H1 (cell line): Measurements from ENCODE around the gene C22orf31. TPM values are rescaled to one million over a fixed set of nuclear protein-coding genes. Genes with fewer than 3 reads are reported as not detected.

Experiments used
- CTCF ChIA-PET: fragments of 300-600 bp; sonication (Branson Sonifier 250); formaldehyde crosslinking; loops from one replicate; lab custom pipeline; 2021; ENCODE audit not compliant: partially characterized antibody; lab: Charles Lee
- POLR2A ChIA-PET: fragments of 300-600 bp; sonication (Branson Sonifier 250); formaldehyde crosslinking; loops from one replicate; lab custom pipeline; 2021; ENCODE audit warnings: inconsistent platforms; ENCODE audit not compliant: partially characterized antibody; lab: Charles Lee
- DNase-seq, 2 experiments: peaks; one replicate each; pipeline versions ENCODE4 v3.0.0 to v3.0.0-alpha.2; 2010 to 2022; ENCODE audit warnings: low spot score in 2 of 2, low read depth in 1 of 2, mixed read lengths in 1 of 2
- FAIRE-seq: peaks from 2 replicates; lab custom pipeline; 2011; peaks lifted over from hg19 to GRCh38; lab: Jason Lieb, UNC
- H2AFZ ChIP-seq: 2 replicates; pipeline ENCODE4 v1.8.1; 2012; ENCODE audit warnings: low read length, inconsistent platforms
- H2AK5ac ChIP-seq: 2 replicates; pipeline ENCODE4 v1.6.1; 2013; ENCODE audit warnings: low read depth, low read length
- H2BK120ac ChIP-seq: replicated peaks from 2 replicates; pipeline ENCODE3; 2013; ENCODE audit warnings: low read depth, low read length, inconsistent platforms
- H2BK12ac ChIP-seq: 2 replicates; pipeline ENCODE4 v1.6.1; 2013; ENCODE audit warnings: low read depth, low read length
- H2BK15ac ChIP-seq: 2 replicates; pipeline ENCODE4 v1.6.1; 2013; ENCODE audit warnings: low read length
- H2BK20ac ChIP-seq: 2 replicates; pipeline ENCODE4 v1.6.1; 2013; ENCODE audit warnings: low read length
- H2BK5ac ChIP-seq: 2 replicates; pipeline ENCODE4 v1.6.1; 2013; ENCODE audit warnings: low read depth, low read length
- H3K14ac ChIP-seq: 2 replicates; pipeline ENCODE4 v1.6.1; 2013; ENCODE audit warnings: inconsistent platforms; ENCODE audit not compliant: insufficient read length
- H3K18ac ChIP-seq: 2 replicates; pipeline ENCODE4 v1.6.1; 2013; ENCODE audit warnings: low read length; ENCODE audit errors: extremely low read depth
- H3K23ac ChIP-seq: 2 replicates; pipeline ENCODE4 v1.6.1; 2013; ENCODE audit warnings: inconsistent platforms; ENCODE audit not compliant: insufficient read length
- H3K23me2 ChIP-seq: 2 replicates; pipeline ENCODE4 v1.6.1; 2013; ENCODE audit warnings: low read depth, low read length
- H3K27ac ChIP-seq: 2 replicates; pipeline ENCODE4 v1.6.1; 2011; ENCODE audit warnings: low read depth, low read length, inconsistent platforms
- H3K27me3 ChIP-seq, 4 experiments: replicated peaks in 1 of 4; 1 replicate in 1 of 4; 2 replicates in 3 of 4; pipeline versions ENCODE4 v1.6.1 to v1.8.1; 2011 to 2013; ENCODE audit warnings: low read length in 3 of 4, mild to moderate bottlenecking in 3 of 4, inconsistent platforms in 2 of 4, mixed read lengths in 2 of 4, moderate library complexity in 1 of 4; ENCODE audit not compliant: control insufficient read depth in 3 of 4, insufficient read depth in 3 of 4; ENCODE audit errors: extremely low read depth in 1 of 4
- H3K36me3 ChIP-seq, 4 experiments: 2 replicates each; pipeline versions ENCODE4 v1.6.1 to v1.8.1; 2011 to 2013; ENCODE audit warnings: mild to moderate bottlenecking in 4 of 4, low read length in 3 of 4, moderate library complexity in 2 of 4, control low read depth in 1 of 4, inconsistent platforms in 1 of 4; ENCODE audit not compliant: insufficient read depth in 4 of 4, control insufficient read depth in 2 of 4
- H3K4ac ChIP-seq: replicated peaks from 2 replicates; pipeline ENCODE3; 2013; ENCODE audit warnings: low read length, low read depth, mixed read lengths, inconsistent platforms; ENCODE audit not compliant: insufficient read length
- H3K4me1 ChIP-seq, 4 experiments: replicated peaks in 1 of 4; 1 replicate in 1 of 4; 2 replicates in 3 of 4; pipeline versions ENCODE4 v1.6.1 to v1.8.1; 2011 to 2013; ENCODE audit warnings: low read length in 3 of 4, inconsistent platforms in 2 of 4, mixed read lengths in 1 of 4; ENCODE audit not compliant: insufficient read depth in 4 of 4, control insufficient read depth in 3 of 4
- H3K4me2 ChIP-seq, 2 experiments: 2 replicates each; pipeline versions ENCODE4 v1.6.1 to v1.8.1; 2011 to 2013; ENCODE audit warnings: low read depth in 2 of 2, low read length in 2 of 2, control low read depth in 1 of 2, inconsistent platforms in 1 of 2, mild to moderate bottlenecking in 1 of 2; ENCODE audit not compliant: insufficient read depth in 1 of 2
- H3K4me3 ChIP-seq, 4 experiments: fragments of 200-600, 300-600 bp in 1 of 4; sonication (generic), shearing (Covaris generic), sonication (Bioruptor Twin) in 1 of 4; 2 replicates each; pipeline versions ENCODE4 v1.5.1 to v1.8.1; 2011 to 2016; ENCODE audit warnings: low read length in 4 of 4, low read depth in 3 of 4, control low read depth in 2 of 4, inconsistent platforms in 2 of 4, mild to moderate bottlenecking in 2 of 4, mixed read lengths in 1 of 4, moderate library complexity in 1 of 4; ENCODE audit not compliant: insufficient read depth in 2 of 4; ENCODE audit errors: extremely low read depth in 1 of 4
- H3K56ac ChIP-seq: replicated peaks from 2 replicates; pipeline ENCODE3; 2013; ENCODE audit warnings: low read depth, mild to moderate bottlenecking, mixed read lengths, low read length, inconsistent platforms; ENCODE audit not compliant: insufficient read length
- H3K79me1 ChIP-seq: 2 replicates; pipeline ENCODE4 v1.6.1; 2013; ENCODE audit warnings: low read depth, low read length, control low read depth
- H3K79me2 ChIP-seq, 2 experiments: 2 replicates each; pipeline versions ENCODE4 v1.6.1 to v1.8.1; 2012 to 2013; ENCODE audit warnings: low read length in 2 of 2, mild to moderate bottlenecking in 2 of 2, inconsistent platforms in 1 of 2; ENCODE audit not compliant: insufficient read depth in 2 of 2, control insufficient read depth in 1 of 2
- H3K9ac ChIP-seq, 4 experiments: replicated peaks in 1 of 4; 1 replicate in 1 of 4; 2 replicates in 3 of 4; pipeline versions ENCODE4 v1.6.1 to v1.8.1; 2011 to 2013; ENCODE audit warnings: low read depth in 3 of 4, low read length in 3 of 4, control low read depth in 2 of 4, mild to moderate bottlenecking in 2 of 4, moderate library complexity in 2 of 4, inconsistent platforms in 1 of 4; ENCODE audit errors: extremely low read depth in 1 of 4
- H3K9me3 ChIP-seq, 2 experiments: 2 replicates each; pipeline versions ENCODE4 v1.6.1 to v1.8.1; 2012 to 2013; ENCODE audit warnings: mild to moderate bottlenecking in 2 of 2, moderate library complexity in 2 of 2, control low read depth in 1 of 2, inconsistent platforms in 1 of 2, low read depth in 1 of 2, low read length in 1 of 2, mixed read lengths in 1 of 2; ENCODE audit not compliant: insufficient read depth in 2 of 2
- H4K20me1 ChIP-seq, 2 experiments: replicated peaks in 1 of 2; 2 replicates each; pipeline versions ENCODE3 to v1.8.1; 2011 to 2013; ENCODE audit warnings: inconsistent platforms in 2 of 2, low read length in 2 of 2, mild to moderate bottlenecking in 1 of 2; ENCODE audit not compliant: insufficient read depth in 2 of 2, control insufficient read depth in 1 of 2
- H4K5ac ChIP-seq: 2 replicates; pipeline ENCODE4 v1.6.1; 2013; ENCODE audit warnings: low read length, low read depth, mixed read lengths, inconsistent platforms; ENCODE audit not compliant: insufficient read length
- H4K8ac ChIP-seq: 2 replicates; pipeline ENCODE4 v1.8.0; 2013; ENCODE audit warnings: mild to moderate bottlenecking, moderate library complexity, low read length, inconsistent platforms; ENCODE audit not compliant: insufficient read depth; ENCODE audit errors: extremely low read depth
- H4K91ac ChIP-seq: replicated peaks from 2 replicates; pipeline ENCODE3; 2013; ENCODE audit warnings: low read length, mixed read lengths, inconsistent platforms; ENCODE audit not compliant: insufficient read length
- FOSL1 ChIP-seq: IDR thresholded peaks from 2 replicates; pipeline ENCODE4 v1.6.1; 2011; ENCODE audit warnings: mild to moderate bottlenecking, low read depth, low read length, moderate library complexity; ENCODE audit not compliant: insufficient read depth
- GTF2F1 ChIP-seq: IDR thresholded peaks from 2 replicates; pipeline ENCODE4 v1.6.1; 2012; ENCODE audit warnings: low read depth, low read length, improper control_type of control experiment, borderline replicate concordance
- HDAC2 ChIP-seq, 2 experiments: fragments of 300-600 bp in 1 of 2; sonication (generic) in 1 of 2; IDR thresholded peaks; 2 replicates each; pipeline ENCODE4 v1.6.1; 2011 to 2012; ENCODE audit warnings: low read depth in 2 of 2, low read length in 2 of 2, mild to moderate bottlenecking in 2 of 2, moderate library complexity in 2 of 2, borderline replicate concordance in 1 of 2, inconsistent platforms in 1 of 2
- JUND ChIP-seq: IDR thresholded peaks from 2 replicates; pipeline ENCODE4 v1.6.1; 2011; ENCODE audit warnings: mild to moderate bottlenecking, improper control_type of control experiment, low read length
- PHF8 ChIP-seq: fragments of 200-600 bp; sonication (generic); conservative IDR thresholded peaks from 2 replicates; pipeline ENCODE4 v1.7.1; 2012; ENCODE audit warnings: low read depth, mild to moderate bottlenecking, inconsistent platforms, low read length, moderate library complexity
- TBP ChIP-seq: IDR thresholded peaks from 2 replicates; pipeline ENCODE4 v1.6.1; 2011; ENCODE audit warnings: low read depth, low read length, improper control_type of control experiment
- WGBS, 2 experiments: shearing (Covaris generic) in 1 of 2; methylation state at CpG; one replicate each; pipeline versions ENCODE4 v1.1.6 to v1.1.7; 2013 to 2015; ENCODE audit warnings: low lambda C conversion rate in 2 of 2, mixed read lengths in 2 of 2, inconsistent platforms in 1 of 2, low coverage in 1 of 2, missing lambda C conversion rate in 1 of 2; ENCODE audit not compliant: insufficient replicate concordance in 2 of 2, insufficient coverage in 1 of 2, insufficient read length in 1 of 2; ENCODE audit errors: extremely low coverage in 1 of 2, missing lambda C conversion rate in 1 of 2; 5-methylcytosine and 5-hydroxymethylcytosine counted together
- polyA plus RNA-seq, 7 experiments: library from polyadenylated mRNA; depleted of rRNA in 3 of 7; stranded (reverse) in 5 of 7; unstranded in 2 of 7; fragments of >200 nt in 5 of 7; fragments of 200-250 nt in 2 of 7; gene quantifications; 1 replicate in 5 of 7; 2 replicates in 1 of 7; 4 replicates in 1 of 7; pipeline versions ENCODE4 v1.2.1 to v1.2.3, GENCODE V29; 2011 to 2013; ENCODE audit warnings: missing spikeins in 2 of 7, mixed read lengths in 2 of 7
- total RNA-seq: library from RNA; stranded (reverse); fragmentation: NEBNext Ultra II Directional; extraction: Animal tissue kit (Norgen Biotek cat#: 25700); gene quantifications from 2 replicates; pipeline ENCODE4 v1.2.1, GENCODE V29; 2021

The C22orf31 gene
- total and polyA plus RNA-seq, 2 of the 8 experiments (the other 6 are each of a cell fraction or from before 2014, with no cell fraction given): not detected

DNA sequence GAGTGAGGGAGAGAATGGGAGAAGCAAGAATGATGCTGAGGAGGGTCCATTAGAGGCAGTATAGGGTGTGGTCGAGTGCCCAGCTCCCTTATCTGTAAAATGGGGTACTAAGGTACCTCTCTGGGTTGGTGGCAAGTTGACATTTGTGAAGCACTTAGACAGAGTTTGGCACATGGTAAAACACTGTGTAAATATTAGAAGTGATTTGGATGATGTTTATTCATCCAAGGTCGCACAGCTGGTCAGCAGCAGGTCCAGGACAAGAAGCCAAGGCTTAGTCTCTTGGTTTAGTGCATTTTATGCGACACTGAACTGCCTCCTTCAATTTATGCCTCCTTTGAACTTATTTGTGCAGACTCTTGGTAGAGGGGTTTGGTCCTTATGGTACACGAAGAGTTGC, 30.6 kb upstream of the C22orf31 start:
- Histone ChIP-seq H3K4ac (no peak overlapping the region), H3K36me3 (no peaks in the 10 kb centered on the region), H3K79me1 (no peaks in the 10 kb centered on the region), H3K27ac (no peak overlapping the region), H3K9ac (no peak overlapping the region), H3K56ac (no peak overlapping the region), H3K9me3 (no peaks in the 10 kb centered on the region), H2AFZ (no peak overlapping the region), H2BK20ac (no peak overlapping the region), H2BK5ac (no peak overlapping the region), H3K23ac (no peak overlapping the region), H4K5ac (no peak overlapping the region), H2AK5ac (no peak overlapping the region), H3K4me1 (peaks cover 0 to 7% (median 5%) of the 10 kb centered on the region in 4 experiments; a peak in 3 of 7 replicates), H3K79me2 (no peaks in the 10 kb centered on the region), H2BK120ac (no peak overlapping the region), H2BK15ac (no peak overlapping the region), H3K18ac (no peak overlapping the region), H4K20me1 (peaks cover 0 to 1% of the 10 kb centered on the region in 2 experiments), H2BK12ac (no peak overlapping the region), H3K27me3 (no peaks in the 10 kb centered on the region), H3K4me2 (no peak overlapping the region), H3K14ac (no peak overlapping the region), H3K4me3 (no peak overlapping the region), H4K91ac (no peak overlapping the region), H3K23me2 (no peaks in the 10 kb centered on the region), H4K8ac (no peak overlapping the region)
- FAIRE-seq: no peak
- no peak for DNase-seq
- CTCF ChIA-PET: interaction anchor here (1.3 kb wide), 2 partner anchors 10 to 221 kb away, joined by 3 read pairs; no protein-coding TSS in a partner anchor
- POLR2A ChIA-PET: interaction anchor here (0.6 kb wide), 1 partner anchor 280 kb away, joined by 3 read pairs; no protein-coding TSS in a partner anchor
- no peak for TF ChIP-seq TBP
- no peak for TF ChIP-seq FOSL1
- TF ChIP-seq JUND: no peak
- no peak for TF ChIP-seq GTF2F1
- TF ChIP-seq PHF8: no peak
- no peak for TF ChIP-seq HDAC2 (IDR thresholded peaks at IDR 0.05; ENCODE audit: borderline replicate concordance in 1 of 2, low read depth in 2 of 2, low read length in 2 of 2)
- 87% methylated on average over 4 of the region's 4 CpGs; no CpG with 5 or more reads in 1 of the 2 experiments for WGBS, 2 experiments
